H1 (cell line): Measurements from ENCODE around the gene CA10. TPM values are rescaled to one million over a fixed set of nuclear protein-coding genes. Genes with fewer than 3 reads are reported as not detected.

Experiments
- CTCF ChIA-PET: fragments of 300-600 bp; sonication (Branson Sonifier 250); formaldehyde crosslinking; loops from one replicate; lab custom pipeline; 2021; ENCODE audit not compliant: partially characterized antibody; lab: Charles Lee
- POLR2A ChIA-PET: fragments of 300-600 bp; sonication (Branson Sonifier 250); formaldehyde crosslinking; loops from one replicate; lab custom pipeline; 2021; ENCODE audit warnings: inconsistent platforms; ENCODE audit not compliant: partially characterized antibody; lab: Charles Lee
- DNase-seq, 2 experiments: peaks; one replicate each; pipeline versions ENCODE4 v3.0.0 to v3.0.0-alpha.2; 2010 to 2022; ENCODE audit warnings: low spot score in 2 of 2, low read depth in 1 of 2, mixed read lengths in 1 of 2
- FAIRE-seq: peaks from 2 replicates; lab custom pipeline; 2011; peaks lifted over from hg19 to GRCh38; lab: Jason Lieb, UNC
- H2AFZ ChIP-seq: 2 replicates; pipeline ENCODE4 v1.8.1; 2012; ENCODE audit warnings: low read length, inconsistent platforms
- H2AK5ac ChIP-seq: 2 replicates; pipeline ENCODE4 v1.6.1; 2013; ENCODE audit warnings: low read depth, low read length
- H2BK120ac ChIP-seq: replicated peaks from 2 replicates; pipeline ENCODE3; 2013; ENCODE audit warnings: low read depth, low read length, inconsistent platforms
- H2BK12ac ChIP-seq: 2 replicates; pipeline ENCODE4 v1.6.1; 2013; ENCODE audit warnings: low read depth, low read length
- H2BK15ac ChIP-seq: 2 replicates; pipeline ENCODE4 v1.6.1; 2013; ENCODE audit warnings: low read length
- H2BK20ac ChIP-seq: 2 replicates; pipeline ENCODE4 v1.6.1; 2013; ENCODE audit warnings: low read length
- H2BK5ac ChIP-seq: 2 replicates; pipeline ENCODE4 v1.6.1; 2013; ENCODE audit warnings: low read depth, low read length
- H3K14ac ChIP-seq: 2 replicates; pipeline ENCODE4 v1.6.1; 2013; ENCODE audit warnings: inconsistent platforms; ENCODE audit not compliant: insufficient read length
- H3K18ac ChIP-seq: 2 replicates; pipeline ENCODE4 v1.6.1; 2013; ENCODE audit warnings: low read length; ENCODE audit errors: extremely low read depth
- H3K23ac ChIP-seq: 2 replicates; pipeline ENCODE4 v1.6.1; 2013; ENCODE audit warnings: inconsistent platforms; ENCODE audit not compliant: insufficient read length
- H3K23me2 ChIP-seq: 2 replicates; pipeline ENCODE4 v1.6.1; 2013; ENCODE audit warnings: low read depth, low read length
- H3K27ac ChIP-seq: 2 replicates; pipeline ENCODE4 v1.6.1; 2011; ENCODE audit warnings: low read depth, low read length, inconsistent platforms
- H3K27me3 ChIP-seq, 4 experiments: replicated peaks in 1 of 4; 1 replicate in 1 of 4; 2 replicates in 3 of 4; pipeline versions ENCODE4 v1.6.1 to v1.8.1; 2011 to 2013; ENCODE audit warnings: low read length in 3 of 4, mild to moderate bottlenecking in 3 of 4, inconsistent platforms in 2 of 4, mixed read lengths in 2 of 4, moderate library complexity in 1 of 4; ENCODE audit not compliant: control insufficient read depth in 3 of 4, insufficient read depth in 3 of 4; ENCODE audit errors: extremely low read depth in 1 of 4
- H3K36me3 ChIP-seq, 4 experiments: 2 replicates each; pipeline versions ENCODE4 v1.6.1 to v1.8.1; 2011 to 2013; ENCODE audit warnings: mild to moderate bottlenecking in 4 of 4, low read length in 3 of 4, moderate library complexity in 2 of 4, control low read depth in 1 of 4, inconsistent platforms in 1 of 4; ENCODE audit not compliant: insufficient read depth in 4 of 4, control insufficient read depth in 2 of 4
- H3K4ac ChIP-seq: replicated peaks from 2 replicates; pipeline ENCODE3; 2013; ENCODE audit warnings: low read length, low read depth, mixed read lengths, inconsistent platforms; ENCODE audit not compliant: insufficient read length
- H3K4me1 ChIP-seq, 4 experiments: replicated peaks in 1 of 4; 1 replicate in 1 of 4; 2 replicates in 3 of 4; pipeline versions ENCODE4 v1.6.1 to v1.8.1; 2011 to 2013; ENCODE audit warnings: low read length in 3 of 4, inconsistent platforms in 2 of 4, mixed read lengths in 1 of 4; ENCODE audit not compliant: insufficient read depth in 4 of 4, control insufficient read depth in 3 of 4
- H3K4me2 ChIP-seq, 2 experiments: 2 replicates each; pipeline versions ENCODE4 v1.6.1 to v1.8.1; 2011 to 2013; ENCODE audit warnings: low read depth in 2 of 2, low read length in 2 of 2, control low read depth in 1 of 2, inconsistent platforms in 1 of 2, mild to moderate bottlenecking in 1 of 2; ENCODE audit not compliant: insufficient read depth in 1 of 2
- H3K4me3 ChIP-seq, 4 experiments: fragments of 200-600, 300-600 bp in 1 of 4; sonication (generic), shearing (Covaris generic), sonication (Bioruptor Twin) in 1 of 4; 2 replicates each; pipeline versions ENCODE4 v1.5.1 to v1.8.1; 2011 to 2016; ENCODE audit warnings: low read length in 4 of 4, low read depth in 3 of 4, control low read depth in 2 of 4, inconsistent platforms in 2 of 4, mild to moderate bottlenecking in 2 of 4, mixed read lengths in 1 of 4, moderate library complexity in 1 of 4; ENCODE audit not compliant: insufficient read depth in 2 of 4; ENCODE audit errors: extremely low read depth in 1 of 4
- H3K56ac ChIP-seq: replicated peaks from 2 replicates; pipeline ENCODE3; 2013; ENCODE audit warnings: low read depth, mild to moderate bottlenecking, mixed read lengths, low read length, inconsistent platforms; ENCODE audit not compliant: insufficient read length
- H3K79me1 ChIP-seq: 2 replicates; pipeline ENCODE4 v1.6.1; 2013; ENCODE audit warnings: low read depth, low read length, control low read depth
- H3K79me2 ChIP-seq, 2 experiments: 2 replicates each; pipeline versions ENCODE4 v1.6.1 to v1.8.1; 2012 to 2013; ENCODE audit warnings: low read length in 2 of 2, mild to moderate bottlenecking in 2 of 2, inconsistent platforms in 1 of 2; ENCODE audit not compliant: insufficient read depth in 2 of 2, control insufficient read depth in 1 of 2
- H3K9ac ChIP-seq, 4 experiments: replicated peaks in 1 of 4; 1 replicate in 1 of 4; 2 replicates in 3 of 4; pipeline versions ENCODE4 v1.6.1 to v1.8.1; 2011 to 2013; ENCODE audit warnings: low read depth in 3 of 4, low read length in 3 of 4, control low read depth in 2 of 4, mild to moderate bottlenecking in 2 of 4, moderate library complexity in 2 of 4, inconsistent platforms in 1 of 4; ENCODE audit errors: extremely low read depth in 1 of 4
- H3K9me3 ChIP-seq, 2 experiments: 2 replicates each; pipeline versions ENCODE4 v1.6.1 to v1.8.1; 2012 to 2013; ENCODE audit warnings: mild to moderate bottlenecking in 2 of 2, moderate library complexity in 2 of 2, control low read depth in 1 of 2, inconsistent platforms in 1 of 2, low read depth in 1 of 2, low read length in 1 of 2, mixed read lengths in 1 of 2; ENCODE audit not compliant: insufficient read depth in 2 of 2
- H4K20me1 ChIP-seq, 2 experiments: replicated peaks in 1 of 2; 2 replicates each; pipeline versions ENCODE3 to v1.8.1; 2011 to 2013; ENCODE audit warnings: inconsistent platforms in 2 of 2, low read length in 2 of 2, mild to moderate bottlenecking in 1 of 2; ENCODE audit not compliant: insufficient read depth in 2 of 2, control insufficient read depth in 1 of 2
- H4K5ac ChIP-seq: 2 replicates; pipeline ENCODE4 v1.6.1; 2013; ENCODE audit warnings: low read length, low read depth, mixed read lengths, inconsistent platforms; ENCODE audit not compliant: insufficient read length
- H4K8ac ChIP-seq: 2 replicates; pipeline ENCODE4 v1.8.0; 2013; ENCODE audit warnings: mild to moderate bottlenecking, moderate library complexity, low read length, inconsistent platforms; ENCODE audit not compliant: insufficient read depth; ENCODE audit errors: extremely low read depth
- H4K91ac ChIP-seq: replicated peaks from 2 replicates; pipeline ENCODE3; 2013; ENCODE audit warnings: low read length, mixed read lengths, inconsistent platforms; ENCODE audit not compliant: insufficient read length
- HDAC6 ChIP-seq: IDR thresholded peaks from one replicate; pipeline ENCODE4 v1.7.1; 2012; ENCODE audit warnings: low read depth, mild to moderate bottlenecking, inconsistent platforms, low read length, moderate library complexity
- POU5F1 ChIP-seq: IDR thresholded peaks from 2 replicates; pipeline ENCODE4 v1.6.1; 2011; ENCODE audit warnings: low read depth, mild to moderate bottlenecking, low read length, moderate library complexity
- TEAD4 ChIP-seq: IDR thresholded peaks from 2 replicates; pipeline ENCODE4 v1.6.1; 2012; ENCODE audit warnings: low read depth, low read length, inconsistent platforms, mixed read lengths
- WGBS, 2 experiments: shearing (Covaris generic) in 1 of 2; methylation state at CpG; one replicate each; pipeline versions ENCODE4 v1.1.6 to v1.1.7; 2013 to 2015; ENCODE audit warnings: low lambda C conversion rate in 2 of 2, mixed read lengths in 2 of 2, inconsistent platforms in 1 of 2, low coverage in 1 of 2, missing lambda C conversion rate in 1 of 2; ENCODE audit not compliant: insufficient replicate concordance in 2 of 2, insufficient coverage in 1 of 2, insufficient read length in 1 of 2; ENCODE audit errors: extremely low coverage in 1 of 2, missing lambda C conversion rate in 1 of 2; 5-methylcytosine and 5-hydroxymethylcytosine counted together
- polyA plus RNA-seq, 7 experiments: library from polyadenylated mRNA; depleted of rRNA in 3 of 7; stranded (reverse) in 5 of 7; unstranded in 2 of 7; fragments of >200 nt in 5 of 7; fragments of 200-250 nt in 2 of 7; gene quantifications; 1 replicate in 5 of 7; 2 replicates in 1 of 7; 4 replicates in 1 of 7; pipeline versions ENCODE4 v1.2.1 to v1.2.3, GENCODE V29; 2011 to 2013; ENCODE audit warnings: missing spikeins in 2 of 7, mixed read lengths in 2 of 7
- total RNA-seq: library from RNA; stranded (reverse); fragmentation: NEBNext Ultra II Directional; extraction: Animal tissue kit (Norgen Biotek cat#: 25700); gene quantifications from 2 replicates; pipeline ENCODE4 v1.2.1, GENCODE V29; 2021
- TF ChIP-seq, protein P1 (sequence below): IDR thresholded peaks from 2 replicates; pipeline ENCODE4 v1.6.1; 2012; ENCODE audit warnings: inconsistent platforms

CA10 gene
- total and polyA plus RNA-seq, 2 of the 8 experiments (the other 6 are each of a cell fraction or from before 2014, with no cell fraction given), result 0.60 to 0.63 TPM

DNA sequence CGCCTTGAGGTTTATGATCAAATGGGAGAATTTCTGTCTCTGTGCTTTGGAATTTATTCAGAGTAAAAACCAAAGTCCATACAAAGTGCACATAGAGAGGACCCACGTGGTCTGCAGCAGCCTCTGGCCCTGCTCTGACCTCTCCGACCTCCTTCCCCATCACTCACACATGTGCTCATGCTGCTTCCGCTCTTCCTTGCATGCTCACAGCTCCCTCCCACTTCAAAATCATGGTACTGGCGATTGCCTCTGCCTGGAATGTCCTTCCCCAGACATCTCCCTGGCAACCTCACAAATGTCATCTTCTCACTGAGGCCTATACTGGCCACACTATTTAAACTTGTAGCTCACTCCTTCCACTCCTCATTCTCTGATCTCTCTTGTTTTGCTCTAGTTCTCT, 418.0 kb downstream of the CA10 start:
- no peak for FAIRE-seq
- H3K27me3 ChIP-seq, result no peaks in the 10 kb centered on the region
- ChIA-PET CTCF (interaction anchor here (1.0 to 1.9 kb wide), 2 partner anchors 16 to 155 kb away, joined by 3 to 7 read pairs; no protein-coding TSS in a partner anchor), POLR2A (no interaction called here)
- DNase-seq, result no peak
- H3K4me1 ChIP-seq, result peaks cover 6 to 14% (median 12%) of the 10 kb centered on the region in 4 experiments; a peak in 6 of 7 replicates
- H3K23ac ChIP-seq, result no peak overlapping the region
- H3K9me3 ChIP-seq, result no peaks in the 10 kb centered on the region
- H3K56ac ChIP-seq, result no peak overlapping the region
- H3K18ac ChIP-seq, result no peak overlapping the region
- H2BK20ac ChIP-seq, result peak overlapping the region; percentile 75
- no peaks in the 10 kb centered on the region for H3K23me2 ChIP-seq
- no peak overlapping the region for H3K14ac ChIP-seq
- no peak overlapping the region for H3K27ac ChIP-seq
- no peak overlapping the region for H4K8ac ChIP-seq
- 88% methylated on average over 5 of the region's 5 CpGs; no CpG with 5 or more reads in 1 of the 2 experiments for WGBS, 2 experiments
- H4K5ac ChIP-seq, result no peak overlapping the region
- no peak overlapping the region for H4K91ac ChIP-seq
- H3K9ac ChIP-seq, result no peak overlapping the region
- peak overlapping the region; percentile 41 for H2BK120ac ChIP-seq
- no peaks in the 10 kb centered on the region for H3K79me1 ChIP-seq
- no peaks in the 10 kb centered on the region for H4K20me1 ChIP-seq
- no peak overlapping the region for H3K4ac ChIP-seq
- H3K4me3 ChIP-seq, result no peak overlapping the region
- 0 out of 2 replicates have a peak overlapping the region, but pooled peaks have one; percentile 19 for H2AK5ac ChIP-seq
- H3K79me2 ChIP-seq, result no peaks in the 10 kb centered on the region
- no peaks in the 10 kb centered on the region; a peak in 1 of 8 replicates for H3K36me3 ChIP-seq
- H3K4me2 ChIP-seq, result no peak overlapping the region
- no peak overlapping the region for H2AFZ ChIP-seq
- H2BK12ac ChIP-seq, result no peak overlapping the region
- no peak overlapping the region; the same call in 1 of the 2 replicates for H2BK5ac ChIP-seq
- no peak overlapping the region for H2BK15ac ChIP-seq
- TF ChIP-seq HDAC6, result no peak
- TF ChIP-seq, protein P1, sequence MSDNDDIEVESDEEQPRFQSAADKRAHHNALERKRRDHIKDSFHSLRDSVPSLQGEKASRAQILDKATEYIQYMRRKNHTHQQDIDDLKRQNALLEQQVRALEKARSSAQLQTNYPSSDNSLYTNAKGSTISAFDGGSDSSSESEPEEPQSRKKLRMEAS, result no peak
- TF ChIP-seq TEAD4, result no peak
- TF ChIP-seq POU5F1, result no peak
